ENCODE measurements around the gene EPB41L1. TPM values are rescaled to one million over a fixed set of nuclear protein-coding genes. Genes with fewer than 3 reads are reported as not detected.

Gene EPB41L1
- total RNA-seq, 1 donor from 2014 or later = 32.7 TPM

- no peaks in the 10 kb centered on the region for H3K27me3 ChIP-seq
- peak overlapping the region; percentile 95 for H3K27ac Mint-ChIP-seq
- no peak overlapping the region for H3K9ac ChIP-seq
- peaks cover 7% of the 10 kb centered on the region for H4K20me1 ChIP-seq (ENCODE audit: low read depth)
- peaks cover 38% of the 10 kb centered on the region for H3K4me1 Mint-ChIP-seq
- no peaks in the 10 kb centered on the region for H3K9me3 Mint-ChIP-seq
- peak overlapping the region; percentile 48 for H3K4me3 Mint-ChIP-seq
- H3K27me3 Mint-ChIP-seq (ENCODE audit: insufficient read depth, low read depth) = no peaks in the 10 kb centered on the region
- H3K79me2 ChIP-seq (ENCODE audit: low read depth) = no peaks in the 10 kb centered on the region
- H3K4me2 ChIP-seq = no peak overlapping the region
- no peak overlapping the region for H3K27ac ChIP-seq
- no peak overlapping the region for H3K4me3 ChIP-seq
- H3K4me1 ChIP-seq = peaks cover 12% of the 10 kb centered on the region
- H3K9me3 ChIP-seq (ENCODE audit: low read depth) = no peaks in the 10 kb centered on the region
- peaks cover 10% of the 10 kb centered on the region for H3K36me3 Mint-ChIP-seq
- H3K36me3 ChIP-seq = no peaks in the 10 kb centered on the region
- peaks cover 6% of the 10 kb centered on the region for H3F3A ChIP-seq (ENCODE audit: low read depth)
- no peak overlapping the region for H2AFZ ChIP-seq (replicated peaks)
- DNase-seq (ENCODE audit: low spot score) = peak; percentile 88
- TF ChIP-seq EZH2phosphoT487 (IDR thresholded peaks at IDR 0.05) (no peak), EZH2 (IDR thresholded peaks at IDR 0.05) (no peak), CTCF (IDR thresholded peaks at IDR 0.05) (no peak)
Measured at GRCh38 chr20:36179170-36179945, 24.8 kb downstream of the EPB41L1 start.

- no peaks in the 10 kb centered on the region for H3K9me3 ChIP-seq (ENCODE audit: low read depth)
- TF ChIP-seq CTCF (IDR thresholded peaks at IDR 0.05) = no peak
- no peak for TF ChIP-seq EZH2phosphoT487 (IDR thresholded peaks at IDR 0.05)
- TF ChIP-seq EZH2 (IDR thresholded peaks at IDR 0.05) = no peak
- Mint-ChIP-seq H3K4me1 (peaks cover 29% of the 10 kb centered on the region), H3K27me3 (ENCODE audit: insufficient read depth, low read depth) (no peaks in the 10 kb centered on the region), H3K36me3 (peaks cover 10% of the 10 kb centered on the region), H3K4me3 (no peak overlapping the region), H3K9me3 (no peaks in the 10 kb centered on the region), H3K27ac (no peak overlapping the region)
- H3F3A ChIP-seq (ENCODE audit: low read depth) = peaks cover 6% of the 10 kb centered on the region
- no peak overlapping the region for H3K4me2 ChIP-seq
- no peak overlapping the region for H2AFZ ChIP-seq (replicated peaks)
- DNase-seq (ENCODE audit: low spot score) = no peak
- H3K4me3 ChIP-seq = no peak overlapping the region
- H3K4me1 ChIP-seq = peaks cover 12% of the 10 kb centered on the region
- no peak overlapping the region for H3K27ac ChIP-seq
- H4K20me1 ChIP-seq (ENCODE audit: low read depth) = peaks cover 5% of the 10 kb centered on the region
- no peaks in the 10 kb centered on the region for H3K27me3 ChIP-seq
- no peaks in the 10 kb centered on the region for H3K36me3 ChIP-seq
- H3K79me2 ChIP-seq (ENCODE audit: low read depth) = no peaks in the 10 kb centered on the region
- H3K9ac ChIP-seq = no peak overlapping the region
Measured at GRCh38 chr20:36180323-36180722, 25.8 kb downstream of the EPB41L1 start.

- H3K27ac Mint-ChIP-seq = no peak overlapping the region
- H3K27me3 ChIP-seq = no peaks in the 10 kb centered on the region
- H3K4me3 Mint-ChIP-seq = no peak overlapping the region
- H2AFZ ChIP-seq (replicated peaks) = no peak overlapping the region
- no peak overlapping the region for H3K4me2 ChIP-seq
- no peaks in the 10 kb centered on the region for H3K36me3 ChIP-seq
- no peak for DNase-seq (ENCODE audit: low spot score)
- no peak overlapping the region for H3K4me3 ChIP-seq
- H3K4me1 ChIP-seq = peaks cover 12% of the 10 kb centered on the region
- TF ChIP-seq EZH2phosphoT487 (IDR thresholded peaks at IDR 0.05) (no peak), EZH2 (IDR thresholded peaks at IDR 0.05) (no peak), CTCF (IDR thresholded peaks at IDR 0.05) (no peak)
- no peak overlapping the region for H3K27ac ChIP-seq
- no peaks in the 10 kb centered on the region for H3K9me3 ChIP-seq (ENCODE audit: low read depth)
- H3K9ac ChIP-seq = no peak overlapping the region
- no peaks in the 10 kb centered on the region for H3K27me3 Mint-ChIP-seq (ENCODE audit: insufficient read depth, low read depth)
- H3K79me2 ChIP-seq (ENCODE audit: low read depth) = no peaks in the 10 kb centered on the region
- peaks cover 28% of the 10 kb centered on the region for H3K4me1 Mint-ChIP-seq
- H3K36me3 Mint-ChIP-seq = peaks cover 8% of the 10 kb centered on the region
- no peaks in the 10 kb centered on the region for H3K9me3 Mint-ChIP-seq
- peaks cover 6% of the 10 kb centered on the region for H3F3A ChIP-seq (ENCODE audit: low read depth)
- H4K20me1 ChIP-seq (ENCODE audit: low read depth) = peaks cover 5% of the 10 kb centered on the region
Measured at GRCh38 chr20:36181934-36182603, 27.5 kb downstream of the EPB41L1 start.
